Measurements from ENCODE around the gene USP33. TPM values are rescaled to one million over a fixed set of nuclear protein-coding genes. Genes with fewer than 3 reads are reported as not detected.

The USP33 gene
- total RNA-seq (2014; rRNA removed; shearing (Covaris generic)) (77.6 and 80.7 TPM in 2 replicates), polyA plus RNA-seq (2016; fragmentation: Nextera tagmentation; extraction: Ambion mirVana) (50.7 and 54.2 TPM in 2 replicates)

DNA sequence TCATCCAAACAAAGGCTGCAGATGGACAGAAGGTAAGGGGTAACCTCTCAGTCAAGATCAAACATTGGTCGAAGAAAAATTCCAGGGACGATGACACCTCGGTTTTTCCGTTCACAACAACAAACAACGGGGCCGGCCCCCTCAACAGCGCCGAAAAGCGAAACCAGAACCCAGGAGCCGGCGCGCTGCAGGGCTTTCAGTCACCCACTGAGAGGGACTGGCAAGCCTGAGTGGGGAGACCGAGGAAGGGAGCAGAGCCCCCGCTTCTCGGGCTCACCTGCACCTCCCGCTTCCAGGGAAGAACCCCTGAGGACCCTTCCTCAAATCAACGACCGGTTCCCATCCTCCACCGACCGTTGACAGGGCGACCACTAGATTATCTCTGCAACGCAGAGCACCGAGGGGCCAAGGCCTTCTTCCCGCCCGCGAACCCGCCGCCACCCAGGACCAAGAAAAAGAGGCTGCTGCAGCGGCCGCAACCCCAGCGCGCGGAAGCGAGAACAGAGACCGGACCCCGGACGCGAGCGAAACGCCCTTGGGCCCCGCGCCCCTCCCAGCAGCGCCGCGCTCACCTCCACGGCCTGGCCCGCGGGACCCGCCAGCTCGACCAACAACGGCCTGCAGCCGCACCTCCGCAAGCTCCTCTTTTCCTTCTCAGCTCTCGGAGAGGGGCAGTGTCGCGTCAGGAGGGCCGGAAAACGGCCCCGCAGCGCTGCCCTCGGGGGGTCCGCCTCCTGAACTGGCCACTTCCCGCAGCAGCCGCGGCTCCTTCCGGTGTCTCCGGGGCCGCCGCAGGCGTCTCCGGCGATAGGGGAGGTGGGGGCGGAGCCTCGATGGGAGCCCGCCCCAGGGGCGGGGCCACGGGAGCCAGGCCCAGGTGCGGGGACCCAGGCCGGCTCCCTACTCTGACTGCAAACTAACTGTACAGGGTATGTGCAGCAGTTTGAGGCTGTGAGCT lies at the start of gene USP33:
Gene USP33, minus strand, starts transcription at position 782 of the 958 bp plus-strand sequence. CDS start 18,155 bp downstream, outside the sequence.
- peaks cover 52% of the 10 kb centered on the region for H3K79me2 ChIP-seq (ENCODE audit: insufficient read depth)
- no peaks in the 10 kb centered on the region for H4K20me1 ChIP-seq (ENCODE audit: insufficient read depth)
- peak within 1 kb of the TSS; percentile 94 for H3K9ac ChIP-seq
- peak within 1 kb of the TSS; percentile 90 for H3K27ac ChIP-seq
- no peaks in the 10 kb centered on the region for H3K27me3 ChIP-seq (replicated peaks; ENCODE audit: insufficient read depth)
- no peaks in the 10 kb centered on the region for H3K9me2 ChIP-seq (ENCODE audit: insufficient read depth)
- no peaks in the 10 kb centered on the region for H3K9me3 ChIP-seq (ENCODE audit: low read depth)
- H3F3A ChIP-seq (ENCODE audit: insufficient read depth), result peaks cover 35% of the 10 kb centered on the region
- H3K4me3 ChIP-seq, result peak within 1 kb of the TSS; percentile 93
- WGBS, 2 experiments (ENCODE audit: low coverage in 1 of 2, low lambda C conversion rate in 2 of 2, missing lambda C conversion rate in 2 of 2), result 1% methylated on average over 64 to 79 of the region's 79 CpGs
- TF ChIP-seq EZH2 (IDR thresholded peaks at IDR 0.05; ENCODE audit: insufficient read depth, poor library complexity, severe bottlenecking), result no peak
- no peak for TF ChIP-seq EZH2phosphoT487 (IDR thresholded peaks at IDR 0.05; ENCODE audit: insufficient read depth, low read depth)
- DNase-seq, result peak; percentile 92
- peak within 1 kb of the TSS; percentile 81 for H2AFZ ChIP-seq
- in situ Hi-C loops (cut with MboI), result no loop called here
- H3K4me1 ChIP-seq (ENCODE audit: insufficient read depth), result peaks cover 29% of the 10 kb centered on the region
- H3K4me2 ChIP-seq (ENCODE audit: unreplicated experiment), result peak within 1 kb of the TSS; percentile 95
- H3K36me3 ChIP-seq (ENCODE audit: low read depth), result no peaks in the 10 kb centered on the region

DNA sequence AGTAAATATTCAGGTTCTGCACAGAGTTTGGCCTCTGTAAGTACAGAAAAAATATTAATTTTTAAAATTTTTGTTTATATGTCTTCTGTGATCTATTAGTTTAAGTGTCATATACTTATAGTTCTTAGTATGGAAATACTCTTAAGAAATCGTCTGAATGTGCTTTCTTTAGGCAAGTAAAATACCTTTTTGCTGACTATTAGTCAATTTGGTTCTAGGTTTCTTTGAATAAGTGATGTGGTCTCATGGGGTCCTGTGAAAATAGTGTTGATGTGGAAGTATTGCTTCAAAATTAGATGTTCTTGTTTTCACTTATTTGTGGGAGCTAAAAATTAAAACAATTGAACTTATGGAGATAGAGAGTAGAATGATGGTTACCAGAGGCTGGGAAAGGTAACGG lies 43.7 kb upstream of the USP33 start:
- H3K79me2 ChIP-seq (ENCODE audit: insufficient read depth), result peaks cover 23% of the 10 kb centered on the region
- no peaks in the 10 kb centered on the region for H4K20me1 ChIP-seq (ENCODE audit: insufficient read depth)
- H3K4me1 ChIP-seq (ENCODE audit: insufficient read depth), result no peaks in the 10 kb centered on the region
- H2AFZ ChIP-seq, result no peak overlapping the region
- WGBS, 2 experiments (ENCODE audit: low coverage in 1 of 2, low lambda C conversion rate in 2 of 2, missing lambda C conversion rate in 2 of 2), result 93 to 98% methylated on average over 2 of the region's 2 CpGs
- no peak overlapping the region for H3K9ac ChIP-seq
- no peak for TF ChIP-seq EZH2phosphoT487 (IDR thresholded peaks at IDR 0.05; ENCODE audit: insufficient read depth, low read depth)
- TF ChIP-seq EZH2 (IDR thresholded peaks at IDR 0.05; ENCODE audit: insufficient read depth, poor library complexity, severe bottlenecking), result no peak
- in situ Hi-C loops (cut with MboI), result no loop called here
- no peak overlapping the region for H3K4me2 ChIP-seq (ENCODE audit: unreplicated experiment)
- no peaks in the 10 kb centered on the region for H3K9me3 ChIP-seq (ENCODE audit: low read depth)
- no peak overlapping the region for H3K27ac ChIP-seq
- no peak overlapping the region for H3K4me3 ChIP-seq
- H3F3A ChIP-seq (ENCODE audit: insufficient read depth), result peaks cover 5% of the 10 kb centered on the region; the same call in 1 of the 2 replicates
- no peaks in the 10 kb centered on the region for H3K27me3 ChIP-seq (replicated peaks; ENCODE audit: insufficient read depth)
- peaks cover 29% of the 10 kb centered on the region; the same call in 1 of the 2 replicates for H3K36me3 ChIP-seq (ENCODE audit: low read depth)
- no peak for DNase-seq
- H3K9me2 ChIP-seq (ENCODE audit: insufficient read depth), result no peaks in the 10 kb centered on the region

DNA sequence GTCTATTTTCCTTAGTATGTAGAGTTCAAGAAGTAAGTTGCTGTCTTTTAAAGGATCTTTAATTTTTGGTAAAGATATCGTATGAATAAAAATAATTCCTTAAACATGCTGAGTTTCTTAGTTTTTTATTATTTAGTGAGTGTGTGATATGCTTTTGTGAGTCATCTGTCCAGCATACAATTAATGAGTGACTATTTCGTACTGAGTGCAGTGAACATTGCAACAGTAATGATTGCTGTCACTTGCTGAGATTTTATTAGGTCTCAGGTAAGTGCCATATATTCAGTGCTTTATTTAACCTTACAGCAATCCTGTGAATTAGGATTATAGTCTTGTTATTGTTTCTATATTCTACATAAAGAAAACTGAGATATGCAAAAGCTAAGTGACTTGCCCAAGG lies 42.4 kb upstream of the USP33 start:
- Histone ChIP-seq H3K9ac (no peak overlapping the region), H2AFZ (no peak overlapping the region), H3K9me2 (ENCODE audit: insufficient read depth) (no peaks in the 10 kb centered on the region), H3F3A (ENCODE audit: insufficient read depth) (peaks cover 14% of the 10 kb centered on the region; the same call in 1 of the 2 replicates), H3K79me2 (ENCODE audit: insufficient read depth) (peaks cover 37% of the 10 kb centered on the region), H3K27ac (no peak overlapping the region), H3K4me3 (no peak overlapping the region), H4K20me1 (ENCODE audit: insufficient read depth) (no peaks in the 10 kb centered on the region), H3K4me2 (ENCODE audit: unreplicated experiment) (no peak overlapping the region), H3K36me3 (ENCODE audit: low read depth) (peaks cover 21% of the 10 kb centered on the region; the same call in 1 of the 2 replicates), H3K4me1 (ENCODE audit: insufficient read depth) (peaks cover 9% of the 10 kb centered on the region), H3K9me3 (ENCODE audit: low read depth) (no peaks in the 10 kb centered on the region), H3K27me3 (replicated peaks; ENCODE audit: insufficient read depth) (no peaks in the 10 kb centered on the region)
- 95 to 96% methylated on average over 2 of the region's 2 CpGs for WGBS, 2 experiments (ENCODE audit: low coverage in 1 of 2, low lambda C conversion rate in 2 of 2, missing lambda C conversion rate in 2 of 2)
- no peak for DNase-seq
- in situ Hi-C loops (cut with MboI), result no loop called here
- TF ChIP-seq EZH2 (IDR thresholded peaks at IDR 0.05; ENCODE audit: insufficient read depth, poor library complexity, severe bottlenecking) (no peak), EZH2phosphoT487 (IDR thresholded peaks at IDR 0.05; ENCODE audit: insufficient read depth, low read depth) (no peak)

DNA sequence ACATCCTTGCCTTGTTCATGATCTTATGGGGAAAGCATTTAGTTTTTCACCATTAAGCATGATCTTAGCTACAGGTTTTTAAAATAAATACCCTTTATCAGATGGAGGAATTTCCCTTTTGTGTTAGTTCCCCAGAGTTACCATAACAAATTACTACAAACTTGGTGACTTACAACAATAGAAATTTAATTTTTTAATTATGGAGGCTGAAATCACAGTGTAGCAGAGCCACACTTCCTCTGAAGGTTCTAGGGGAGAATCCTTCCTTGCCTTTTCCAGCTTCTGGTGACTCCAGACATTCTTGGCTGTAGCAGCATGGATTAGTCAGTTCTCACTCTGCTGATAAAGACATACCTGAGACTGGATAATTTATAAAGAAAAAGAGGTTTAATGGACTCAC lies 38.3 kb upstream of the USP33 start:
- peaks cover 58% of the 10 kb centered on the region for H3K79me2 ChIP-seq (ENCODE audit: insufficient read depth)
- H3K4me3 ChIP-seq, result no peak overlapping the region
- in situ Hi-C loops (cut with MboI), result no loop called here
- H3K9me3 ChIP-seq (ENCODE audit: low read depth), result no peaks in the 10 kb centered on the region
- H3K4me2 ChIP-seq (ENCODE audit: unreplicated experiment), result no peak overlapping the region
- peak; percentile 24 for DNase-seq
- peak overlapping the region; percentile 13 for H3K27ac ChIP-seq
- no peaks in the 10 kb centered on the region for H3K9me2 ChIP-seq (ENCODE audit: insufficient read depth)
- H3K4me1 ChIP-seq (ENCODE audit: insufficient read depth), result peaks cover 9% of the 10 kb centered on the region
- H4K20me1 ChIP-seq (ENCODE audit: insufficient read depth), result no peaks in the 10 kb centered on the region
- peaks cover 5% of the 10 kb centered on the region; the same call in 1 of the 2 replicates for H3K36me3 ChIP-seq (ENCODE audit: low read depth)
- H3K9ac ChIP-seq, result no peak overlapping the region
- H2AFZ ChIP-seq, result no peak overlapping the region
- no peaks in the 10 kb centered on the region for H3K27me3 ChIP-seq (replicated peaks; ENCODE audit: insufficient read depth)
- peaks cover 16% of the 10 kb centered on the region; the same call in 1 of the 2 replicates for H3F3A ChIP-seq (ENCODE audit: insufficient read depth)
- no peak for TF ChIP-seq EZH2phosphoT487 (IDR thresholded peaks at IDR 0.05; ENCODE audit: insufficient read depth, low read depth)
- no peak for TF ChIP-seq EZH2 (IDR thresholded peaks at IDR 0.05; ENCODE audit: insufficient read depth, poor library complexity, severe bottlenecking)
